ENCODE measurements around the gene ELFN1. TPM values are rescaled to one million over a fixed set of nuclear protein-coding genes. Genes with fewer than 3 reads are reported as not detected.

The ELFN1 gene
- polyA plus RNA-seq, 4 donors, result 0.80 to 2.0 TPM; not detected in 2

DNA sequence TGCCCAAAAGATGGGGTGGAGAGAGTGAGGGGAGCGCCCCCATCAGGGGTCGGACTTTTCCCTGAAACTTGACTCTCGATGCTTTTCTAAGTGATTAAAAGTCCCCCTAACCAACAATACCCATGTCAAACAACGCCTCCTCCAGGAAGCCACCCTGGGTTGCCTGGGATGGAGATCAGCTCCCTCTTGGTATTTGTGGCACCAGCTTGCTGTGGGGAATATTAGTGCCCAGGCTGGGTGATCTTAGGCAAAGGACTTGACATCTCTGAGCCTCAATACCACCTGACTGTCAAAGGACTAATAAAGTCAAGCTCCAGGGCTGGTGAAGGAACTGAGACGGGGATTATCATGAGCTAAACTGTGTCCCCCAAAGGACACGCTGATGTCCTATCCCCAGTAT, 18.2 kb upstream of the ELFN1 start:
- FAIRE-seq, result no peak

GRCh38 chr7:1653500-1653899, 16.6 kb upstream of the ELFN1 start:
- FAIRE-seq, result no peak
- WGBS, 3 donors, result 85 to 92% (median 90%) methylated on average over 4 of the region's 4 CpGs

More for the DNA sequence above, 18.2 kb upstream of the ELFN1 start:
- Histone ChIP-seq H3K9me3 (ENCODE audit: control insufficient read depth in 2 of 2, insufficient read depth in 1 of 2, low read depth in 1 of 2, low read length in 1 of 2) (no peaks in the 10 kb centered on the region), H3K4me3 (ENCODE audit: low read depth in 1 of 3, low read length in 3 of 3) (no peak overlapping the region), H3K27ac (ENCODE audit: low read depth in 1 of 3, low read length in 2 of 3) (no peak overlapping the region), H3K4me1 (ENCODE audit: control insufficient read depth in 3 of 3, insufficient read depth in 2 of 3, low read depth in 1 of 3, low read length in 2 of 3) (peaks cover 0 to 4% (median 0%) of the 10 kb centered on the region in 3 donors), H3K27me3 (ENCODE audit: control insufficient read depth in 3 of 3, insufficient read depth in 3 of 3, low read length in 3 of 3) (peaks cover 0 to 6% (median 0%) of the 10 kb centered on the region in 3 donors), H3K36me3 (ENCODE audit: control insufficient read depth in 3 of 3, insufficient read depth in 2 of 3, low read depth in 1 of 3, low read length in 3 of 3) (no peaks in the 10 kb centered on the region)
- DNase-seq, result no peak
- 78 to 85% (median 83%) methylated on average over 6 of the region's 6 CpGs for WGBS, 3 donors

DNA sequence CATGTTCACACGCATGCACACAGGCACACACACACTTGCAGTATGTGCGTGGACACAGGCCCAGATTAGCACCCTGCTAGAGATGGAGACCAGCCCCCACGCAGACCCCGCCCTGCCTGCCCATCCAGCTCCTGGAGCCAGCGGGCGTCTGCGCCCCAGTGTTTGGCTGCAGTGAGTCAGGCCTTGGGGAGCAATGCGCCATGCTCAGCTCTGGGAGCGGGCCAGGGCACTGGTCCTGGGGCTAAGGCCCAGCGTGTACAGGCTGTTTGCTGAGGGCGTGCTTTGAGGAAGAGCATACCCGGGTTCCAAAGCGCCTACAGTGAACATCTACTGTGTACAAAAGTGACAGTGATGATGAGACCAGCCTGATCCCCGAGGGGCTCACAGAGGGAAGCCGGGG, 16.0 kb upstream of the ELFN1 start:
- DNase-seq (no peak), FAIRE-seq (no peak)
- H3K36me3 ChIP-seq (ENCODE audit: control insufficient read depth in 3 of 3, insufficient read depth in 2 of 3, low read depth in 1 of 3, low read length in 3 of 3), result no peaks in the 10 kb centered on the region
- no peak overlapping the region for H3K27ac ChIP-seq (ENCODE audit: low read depth in 1 of 3, low read length in 2 of 3)
- H3K4me3 ChIP-seq (ENCODE audit: low read depth in 1 of 3, low read length in 3 of 3), result no peak overlapping the region
- H3K4me1 ChIP-seq (ENCODE audit: control insufficient read depth in 3 of 3, insufficient read depth in 2 of 3, low read depth in 1 of 3, low read length in 2 of 3), result peaks cover 0 to 4% (median 0%) of the 10 kb centered on the region in 3 donors
- peaks cover 0 to 12% (median 5%) of the 10 kb centered on the region in 3 donors for H3K27me3 ChIP-seq (ENCODE audit: control insufficient read depth in 3 of 3, insufficient read depth in 3 of 3, low read length in 3 of 3)
- H3K9me3 ChIP-seq (ENCODE audit: control insufficient read depth in 2 of 2, insufficient read depth in 1 of 2, low read depth in 1 of 2, low read length in 1 of 2), result no peaks in the 10 kb centered on the region
- 78 to 82% (median 80%) methylated on average over 15 of the region's 15 CpGs for WGBS, 3 donors

More at GRCh38 chr7:1653500-1653899, 16.6 kb upstream of the ELFN1 start:
- DNase-seq, result no peak
- H3K27ac ChIP-seq (ENCODE audit: low read depth in 1 of 3, low read length in 2 of 3), result no peak overlapping the region
- H3K9me3 ChIP-seq (ENCODE audit: control insufficient read depth in 2 of 2, insufficient read depth in 1 of 2, low read depth in 1 of 2, low read length in 1 of 2), result no peaks in the 10 kb centered on the region
- peaks cover 0 to 4% (median 0%) of the 10 kb centered on the region in 3 donors for H3K4me1 ChIP-seq (ENCODE audit: control insufficient read depth in 3 of 3, insufficient read depth in 2 of 3, low read depth in 1 of 3, low read length in 2 of 3)
- no peak overlapping the region for H3K4me3 ChIP-seq (ENCODE audit: low read depth in 1 of 3, low read length in 3 of 3)
- H3K27me3 ChIP-seq (ENCODE audit: control insufficient read depth in 3 of 3, insufficient read depth in 3 of 3, low read length in 3 of 3), result peaks cover 0 to 12% (median 5%) of the 10 kb centered on the region in 3 donors
- H3K36me3 ChIP-seq (ENCODE audit: control insufficient read depth in 3 of 3, insufficient read depth in 2 of 3, low read depth in 1 of 3, low read length in 3 of 3), result no peaks in the 10 kb centered on the region

GRCh38 chr7:1654738-1655475, 15.2 kb upstream of the ELFN1 start:
- FAIRE-seq (no peak), DNase-seq (no peak)
- H3K27ac ChIP-seq (ENCODE audit: low read depth in 1 of 3, low read length in 2 of 3), result no peak overlapping the region
- H3K27me3 ChIP-seq (ENCODE audit: control insufficient read depth in 3 of 3, insufficient read depth in 3 of 3, low read length in 3 of 3), result peaks cover 0 to 14% (median 5%) of the 10 kb centered on the region in 3 donors
- H3K9me3 ChIP-seq (ENCODE audit: control insufficient read depth in 2 of 2, insufficient read depth in 1 of 2, low read depth in 1 of 2, low read length in 1 of 2), result no peaks in the 10 kb centered on the region
- no peak overlapping the region for H3K4me3 ChIP-seq (ENCODE audit: low read depth in 1 of 3, low read length in 3 of 3)
- no peaks in the 10 kb centered on the region for H3K36me3 ChIP-seq (ENCODE audit: control insufficient read depth in 3 of 3, insufficient read depth in 2 of 3, low read depth in 1 of 3, low read length in 3 of 3)
- H3K4me1 ChIP-seq (ENCODE audit: control insufficient read depth in 3 of 3, insufficient read depth in 2 of 3, low read depth in 1 of 3, low read length in 2 of 3), result peaks cover 0 to 4% (median 0%) of the 10 kb centered on the region in 3 donors
- 77 to 85% (median 82%) methylated on average over 30 to 32 of the region's 32 CpGs for WGBS, 3 donors

DNA sequence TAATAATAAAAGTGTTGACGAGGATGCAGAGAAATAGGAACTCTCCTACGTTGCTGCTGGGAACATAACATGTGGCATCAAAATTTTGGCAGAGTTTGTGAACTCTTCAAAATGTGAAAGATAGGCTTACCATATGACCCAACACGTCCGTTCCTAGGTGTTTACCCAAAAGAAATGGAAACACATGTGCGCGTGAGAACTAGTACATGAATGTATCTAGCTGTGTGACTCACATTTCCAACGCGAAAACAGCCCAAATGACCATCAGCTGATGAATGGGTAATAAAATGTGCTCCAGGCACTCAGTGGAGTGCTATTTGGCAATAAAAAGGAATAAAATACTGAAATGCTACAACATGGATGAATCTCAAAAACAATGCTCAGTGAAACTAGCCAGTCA, 10.4 kb upstream of the ELFN1 start:
- H3K4me3 ChIP-seq (ENCODE audit: low read depth in 1 of 3, low read length in 3 of 3), result no peak overlapping the region
- FAIRE-seq (no peak), DNase-seq (no peak)
- peaks cover 0 to 2% (median 0%) of the 10 kb centered on the region in 3 donors for H3K4me1 ChIP-seq (ENCODE audit: control insufficient read depth in 3 of 3, insufficient read depth in 2 of 3, low read depth in 1 of 3, low read length in 2 of 3)
- peaks cover 0 to 39% (median 15%) of the 10 kb centered on the region in 3 donors for H3K27me3 ChIP-seq (ENCODE audit: control insufficient read depth in 3 of 3, insufficient read depth in 3 of 3, low read length in 3 of 3)
- WGBS, 3 donors, result 64 to 80% (median 72%) methylated on average over 8 of the region's 8 CpGs
- H3K27ac ChIP-seq (ENCODE audit: low read depth in 1 of 3, low read length in 2 of 3), result no peak overlapping the region
- no peaks in the 10 kb centered on the region for H3K9me3 ChIP-seq (ENCODE audit: control insufficient read depth in 2 of 2, insufficient read depth in 1 of 2, low read depth in 1 of 2, low read length in 1 of 2)
- H3K36me3 ChIP-seq (ENCODE audit: control insufficient read depth in 3 of 3, insufficient read depth in 2 of 3, low read depth in 1 of 3, low read length in 3 of 3), result no peaks in the 10 kb centered on the region

DNA sequence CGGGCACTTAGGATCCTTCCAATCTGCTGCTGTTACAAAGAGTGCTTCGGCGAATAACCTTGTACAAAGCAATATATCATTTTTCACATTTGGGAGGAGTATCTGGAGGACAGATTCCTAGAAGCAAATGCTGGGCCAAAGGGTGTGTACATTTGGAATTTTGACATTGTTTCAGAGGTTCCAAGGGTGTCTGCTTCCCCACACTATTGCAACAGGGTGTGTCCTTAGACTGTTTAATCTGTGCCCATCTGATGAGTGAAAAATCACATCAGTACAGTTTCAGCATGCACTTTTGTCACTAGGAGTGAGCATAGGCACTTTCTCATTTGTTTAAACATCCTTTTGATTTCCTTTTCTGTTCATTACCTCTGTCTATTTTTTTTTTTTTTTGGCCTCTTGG, 8.6 kb upstream of the ELFN1 start:
- Histone ChIP-seq H3K27me3 (ENCODE audit: control insufficient read depth in 3 of 3, insufficient read depth in 3 of 3, low read length in 3 of 3) (peaks cover 11 to 43% (median 18%) of the 10 kb centered on the region in 3 donors), H3K4me1 (ENCODE audit: control insufficient read depth in 3 of 3, insufficient read depth in 2 of 3, low read depth in 1 of 3, low read length in 2 of 3) (peaks cover 0 to 3% (median 2%) of the 10 kb centered on the region in 3 donors), H3K36me3 (ENCODE audit: control insufficient read depth in 3 of 3, insufficient read depth in 2 of 3, low read depth in 1 of 3, low read length in 3 of 3) (no peaks in the 10 kb centered on the region), H3K9me3 (ENCODE audit: control insufficient read depth in 2 of 2, insufficient read depth in 1 of 2, low read depth in 1 of 2, low read length in 1 of 2) (no peaks in the 10 kb centered on the region), H3K27ac (ENCODE audit: low read depth in 1 of 3, low read length in 2 of 3) (no peak overlapping the region), H3K4me3 (ENCODE audit: low read depth in 1 of 3, low read length in 3 of 3) (no peak overlapping the region)
- DNase-seq (no peak), FAIRE-seq (no peak)
- WGBS, 3 donors, result 76 to 88% (median 86%) methylated on average over 3 of the region's 3 CpGs

DNA sequence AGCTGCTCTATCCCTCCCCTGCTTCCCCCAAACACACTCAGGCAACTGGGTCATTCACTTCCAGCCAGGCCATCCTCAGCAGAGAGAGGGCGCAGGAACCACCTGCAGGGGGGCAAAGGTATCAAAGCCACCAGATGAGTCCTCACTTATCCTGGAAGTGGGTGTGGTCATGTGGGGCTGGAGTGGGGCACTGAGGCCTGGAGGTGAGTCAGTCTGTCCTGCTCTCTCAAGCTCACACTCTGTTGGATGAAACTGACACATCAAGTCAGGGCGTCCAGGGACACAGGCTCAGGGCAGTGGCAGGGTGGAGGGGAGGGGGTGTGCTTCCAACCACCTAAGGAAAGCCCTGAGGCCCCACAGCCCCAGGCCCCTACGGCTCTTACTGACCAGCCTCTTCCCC, 8.0 kb upstream of the ELFN1 start:
- FAIRE-seq, result no peak
- H3K27ac ChIP-seq (ENCODE audit: low read depth in 1 of 3, low read length in 2 of 3), result no peak overlapping the region
- 47 to 66% (median 58%) methylated on average over 3 of the region's 3 CpGs for WGBS, 3 donors
- peaks cover 16 to 48% (median 16%) of the 10 kb centered on the region in 3 donors for H3K27me3 ChIP-seq (ENCODE audit: control insufficient read depth in 3 of 3, insufficient read depth in 3 of 3, low read length in 3 of 3)
- H3K36me3 ChIP-seq (ENCODE audit: control insufficient read depth in 3 of 3, insufficient read depth in 2 of 3, low read depth in 1 of 3, low read length in 3 of 3), result no peaks in the 10 kb centered on the region
- H3K4me1 ChIP-seq (ENCODE audit: control insufficient read depth in 3 of 3, insufficient read depth in 2 of 3, low read depth in 1 of 3, low read length in 2 of 3), result peaks cover 0 to 5% (median 2%) of the 10 kb centered on the region in 3 donors
- H3K9me3 ChIP-seq (ENCODE audit: control insufficient read depth in 2 of 2, insufficient read depth in 1 of 2, low read depth in 1 of 2, low read length in 1 of 2), result no peaks in the 10 kb centered on the region
- DNase-seq, result no peak
- H3K4me3 ChIP-seq (ENCODE audit: low read depth in 1 of 3, low read length in 3 of 3), result no peak overlapping the region

- H3K4me3 ChIP-seq (ENCODE audit: low read depth in 1 of 3, low read length in 3 of 3), result no peak overlapping the region
- H3K27me3 ChIP-seq (ENCODE audit: control insufficient read depth in 3 of 3, insufficient read depth in 3 of 3, low read length in 3 of 3), result peaks cover 12 to 47% (median 16%) of the 10 kb centered on the region in 3 donors
- no peaks in the 10 kb centered on the region for H3K36me3 ChIP-seq (ENCODE audit: control insufficient read depth in 3 of 3, insufficient read depth in 2 of 3, low read depth in 1 of 3, low read length in 3 of 3)
- H3K4me1 ChIP-seq (ENCODE audit: control insufficient read depth in 3 of 3, insufficient read depth in 2 of 3, low read depth in 1 of 3, low read length in 2 of 3), result peaks cover 0 to 5% (median 2%) of the 10 kb centered on the region in 3 donors
- 68 to 69% (median 68%) methylated on average over 13 of the region's 13 CpGs for WGBS, 3 donors
- H3K27ac ChIP-seq (ENCODE audit: low read depth in 1 of 3, low read length in 2 of 3), result no peak overlapping the region
- no peaks in the 10 kb centered on the region for H3K9me3 ChIP-seq (ENCODE audit: control insufficient read depth in 2 of 2, insufficient read depth in 1 of 2, low read depth in 1 of 2, low read length in 1 of 2)
- no peak for FAIRE-seq
- DNase-seq, result no peak
These were observed 7.3 kb upstream of the ELFN1 start for GRCh38 chr7:1662767-1663166.
